Stimulated activated naive CD4-positive, alpha-beta T cell treated with Interleukin-2 at 50 U/mL for 16 hours (primary cell): ENCODE data around the gene PEX14.

Source experiments
- DNase-seq: peaks from one replicate; lab custom pipeline; 2025; lab: John Stamatoyannopoulos, UW

The PEX14 gene

GRCh38 chr1:10634075-10634427 lies 159.3 kb downstream of the PEX14 start:
- no peak for DNase-seq

GRCh38 chr1:10634428-10635084 lies 159.8 kb downstream of the PEX14 start:
- no peak for DNase-seq

- DNase-seq, result no peak
These were observed 160.5 kb downstream of the PEX14 start for GRCh38 chr1:10635085-10635896.

GRCh38 chr1:10635992-10636391 lies 161.2 kb downstream of the PEX14 start:
- DNase-seq, result no peak

GRCh38 chr1:10637400-10637799 lies 162.7 kb downstream of the PEX14 start:
- DNase-seq, result no peak

- no peak for DNase-seq
These were observed 163.2 kb downstream of the PEX14 start for GRCh38 chr1:10637834-10638558.

GRCh38 chr1:10638559-10639005 lies 163.8 kb downstream of the PEX14 start:
- no peak for DNase-seq

- DNase-seq, result no peak
These were observed 164.4 kb downstream of the PEX14 start for GRCh38 chr1:10639011-10639774.

- no peak for DNase-seq
These were observed 165.2 kb downstream of the PEX14 start for GRCh38 chr1:10639775-10640578.

- DNase-seq, result no peak
These were observed 166.2 kb downstream of the PEX14 start for GRCh38 chr1:10640843-10641553.

- no peak for DNase-seq
These were observed 167.2 kb downstream of the PEX14 start for GRCh38 chr1:10641976-10642375.

- no peak for DNase-seq
These were observed 167.8 kb downstream of the PEX14 start for GRCh38 chr1:10642403-10643080.

GRCh38 chr1:10643607-10644306 lies 169.0 kb downstream of the PEX14 start:
- DNase-seq, result no peak

- no peak for DNase-seq
These were observed 169.8 kb downstream of the PEX14 start for GRCh38 chr1:10644307-10645128.

GRCh38 chr1:10646347-10646861 lies 171.7 kb downstream of the PEX14 start:
- no peak for DNase-seq

- no peak for DNase-seq
These were observed 172.8 kb downstream of the PEX14 start for GRCh38 chr1:10647414-10648170.

- no peak for DNase-seq
These were observed 174.2 kb downstream of the PEX14 start for GRCh38 chr1:10648689-10649516.
